ENCODE measurements around the gene BRD3.

The BRD3 gene

GRCh38 chr9:134035041-134036039, 32.5 kb downstream of the BRD3 start:
- DNase-seq: no peak

GRCh38 chr9:134034215-134035040, 33.4 kb downstream of the BRD3 start:
- no peak for DNase-seq

GRCh38 chr9:134033516-134034214, 34.2 kb downstream of the BRD3 start:
- no peak for DNase-seq

GRCh38 chr9:134032456-134033222, 35.2 kb downstream of the BRD3 start:
- DNase-seq: no peak

DNA sequence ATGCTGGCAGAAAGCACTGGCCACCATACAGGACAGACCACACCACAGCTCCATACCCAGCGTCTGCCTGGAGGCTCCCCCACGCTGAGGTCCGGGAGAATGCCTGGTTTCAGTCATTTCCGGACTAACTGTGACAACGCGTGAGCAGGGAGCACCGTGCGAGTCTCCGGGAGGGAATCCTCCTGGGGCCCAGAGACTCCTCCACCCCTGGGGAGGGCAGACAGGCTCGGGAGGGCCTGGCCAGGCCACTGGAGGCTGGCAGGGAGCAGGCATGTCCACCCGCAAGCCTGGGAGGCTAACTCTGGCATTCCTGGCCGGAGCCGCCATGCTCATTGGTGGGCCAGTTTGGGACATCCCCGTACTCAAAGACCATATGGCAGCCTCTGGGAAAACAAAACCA, 36.0 kb downstream of the BRD3 start:
- no peak for DNase-seq

DNA sequence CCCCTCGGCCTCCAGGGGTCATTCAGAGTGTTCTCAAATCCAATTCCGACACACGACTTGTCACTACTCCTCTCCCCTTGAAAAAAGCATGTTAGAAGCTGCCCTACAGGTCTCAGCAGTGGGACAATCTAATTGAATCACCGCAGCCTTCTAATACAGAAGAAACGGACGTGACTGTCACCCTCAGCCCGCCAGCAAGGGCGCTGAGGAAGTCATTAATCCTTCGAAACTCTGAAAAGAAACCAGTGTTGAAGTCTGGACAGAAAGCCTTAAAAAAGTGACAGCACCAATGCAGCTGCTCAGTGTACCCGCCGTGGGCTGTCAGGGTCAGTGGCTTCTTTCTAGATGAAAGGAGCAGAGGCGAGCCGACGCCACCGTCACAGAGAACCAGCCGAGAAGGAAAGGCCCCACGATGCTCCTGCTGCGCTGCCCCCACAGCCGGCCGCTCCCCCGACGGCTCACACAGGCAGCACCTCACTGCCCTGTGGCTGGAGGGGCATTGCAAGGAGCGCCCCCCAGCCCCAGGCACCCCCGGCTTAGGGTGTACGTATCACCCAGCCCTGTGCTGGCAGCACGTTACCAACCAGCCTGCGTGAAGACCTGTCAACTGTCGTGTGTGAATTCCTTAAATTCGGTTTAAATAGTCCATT, 36.9 kb downstream of the BRD3 start:
- no peak for DNase-seq

DNA sequence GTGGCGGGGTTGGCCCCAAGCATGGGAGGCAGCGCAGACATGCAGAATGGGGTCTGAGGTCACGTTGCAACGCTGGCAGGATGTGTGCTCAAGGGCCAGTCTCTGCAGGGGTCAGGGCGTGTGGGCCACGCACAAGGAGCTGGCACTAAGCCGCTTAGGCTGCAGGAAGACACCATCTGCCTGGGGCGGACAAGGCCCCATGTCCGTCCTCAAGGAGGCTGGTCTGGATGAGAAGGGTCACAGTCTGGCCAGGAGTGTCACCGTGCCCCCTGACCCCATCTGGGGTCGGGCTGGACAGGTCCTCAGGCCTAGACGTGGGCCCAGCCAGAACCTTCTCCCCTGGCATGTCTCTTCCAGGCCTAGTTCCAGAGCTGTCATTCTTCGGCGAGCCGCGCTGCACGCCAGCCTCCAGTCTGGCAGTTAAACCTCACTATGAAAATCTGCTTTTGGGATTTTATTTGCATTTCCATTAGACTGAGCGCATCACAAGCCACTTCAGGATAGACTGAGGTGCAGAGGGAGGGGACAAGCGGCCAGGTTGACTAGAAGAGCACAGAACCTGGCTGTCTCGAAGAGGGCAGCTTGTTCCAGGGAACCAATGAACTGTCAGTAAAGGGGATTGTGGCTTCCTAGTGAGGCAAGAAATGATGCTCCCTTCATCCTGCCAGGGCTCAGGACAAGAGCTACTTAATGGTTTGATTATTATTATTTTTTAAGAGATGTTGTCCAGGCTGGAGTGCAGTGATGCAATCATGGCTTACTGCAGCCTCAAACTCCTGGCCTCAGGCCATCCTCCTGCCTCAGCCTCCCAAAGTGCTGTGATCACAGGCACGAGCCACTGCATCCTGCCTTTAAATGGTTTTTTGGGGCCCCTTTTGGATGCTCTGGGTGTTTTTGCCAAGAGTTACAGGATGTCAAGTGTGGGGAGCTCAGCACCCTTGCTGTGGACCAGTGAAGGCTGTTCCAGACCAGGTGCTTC, 38.3 kb downstream of the BRD3 start:
- no peak for DNase-seq

GRCh38 chr9:134028575-134029247, 39.1 kb downstream of the BRD3 start:
- DNase-seq: no peak

- DNase-seq: no peak
Observed at GRCh38 chr9:134028076-134028475, 39.8 kb downstream of the BRD3 start.

DNA sequence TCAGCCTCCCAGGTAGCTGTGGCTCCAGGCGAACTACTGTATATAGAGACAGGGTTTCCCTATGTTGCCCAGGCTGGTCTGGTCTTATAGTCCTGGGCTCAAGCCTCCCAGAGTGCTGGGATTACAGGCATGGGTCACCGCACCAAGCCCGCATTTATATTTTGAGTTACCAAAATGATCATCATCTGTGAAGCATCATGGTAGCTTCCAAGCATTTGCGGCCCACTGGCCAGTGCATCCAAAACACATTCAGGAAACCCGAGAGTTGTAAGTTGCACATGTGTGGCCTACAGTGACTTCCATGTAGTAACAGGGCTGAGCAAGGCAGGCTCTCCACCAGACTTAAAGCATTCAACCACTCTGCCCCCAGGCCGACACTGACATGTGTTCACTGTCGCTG, 40.3 kb downstream of the BRD3 start:
- no peak for DNase-seq

- DNase-seq: no peak
Observed at GRCh38 chr9:134026981-134027380, 40.8 kb downstream of the BRD3 start.

DNA sequence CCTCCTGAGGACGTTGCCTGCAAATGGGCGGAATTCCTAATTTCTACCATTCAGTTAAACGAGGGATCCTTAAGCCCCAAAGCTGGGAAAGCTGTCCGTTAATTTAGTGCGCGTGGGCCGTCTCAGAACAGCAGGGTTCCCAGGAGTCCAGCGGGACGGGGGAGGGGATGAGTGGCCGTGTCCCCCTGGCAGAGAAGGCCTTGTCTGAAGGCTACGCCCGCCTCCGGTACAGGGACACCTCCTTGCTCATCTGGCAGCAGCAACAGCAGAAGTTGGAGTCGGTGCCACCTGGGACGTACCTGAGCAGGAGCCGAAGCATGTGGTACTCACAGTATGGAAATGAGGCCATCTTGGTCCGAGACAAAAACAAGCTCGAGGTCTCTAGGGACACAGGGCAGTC, 41.2 kb downstream of the BRD3 start:
- no peak for DNase-seq

- peak; percentile 59 for DNase-seq
Observed at GRCh38 chr9:134025606-134026541, 42.0 kb downstream of the BRD3 start.

- peak; percentile 94 for DNase-seq
Observed at GRCh38 chr9:134024828-134025605, 42.8 kb downstream of the BRD3 start, which contains the start of gene BRD3OS. TSS of gene BRD3OS (plus strand) at chr9:134025481. CDS start at chr9:134026748, 1,267 bp downstream.

DNA sequence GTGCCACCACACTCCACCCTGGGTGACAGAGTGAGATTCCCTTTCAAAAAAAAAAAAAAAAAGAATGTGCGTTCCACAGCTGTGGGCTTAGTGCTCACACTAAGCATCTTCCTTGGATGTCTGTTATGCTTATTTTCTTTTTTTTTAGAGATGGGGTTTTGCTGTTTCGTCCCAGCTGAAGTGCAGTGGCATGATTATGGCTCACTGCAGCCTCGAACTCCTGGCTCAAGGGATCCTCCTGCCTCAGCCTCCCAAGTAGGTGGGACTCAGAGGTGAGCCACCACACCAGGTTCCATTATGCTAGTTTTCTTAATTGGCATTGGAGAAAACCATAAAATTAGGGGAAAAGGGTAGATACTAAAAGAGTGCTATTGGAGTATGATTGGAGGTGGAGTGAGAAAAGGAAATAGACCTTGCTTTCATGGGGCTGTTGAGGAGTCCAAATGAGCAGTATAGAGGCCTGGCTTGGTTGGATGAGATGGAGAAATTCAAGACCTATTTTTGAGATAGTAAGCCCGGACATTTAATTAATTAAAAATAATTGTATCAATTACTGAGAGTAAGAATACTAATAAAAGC, 43.5 kb downstream of the BRD3 start:
- no peak for DNase-seq

DNA sequence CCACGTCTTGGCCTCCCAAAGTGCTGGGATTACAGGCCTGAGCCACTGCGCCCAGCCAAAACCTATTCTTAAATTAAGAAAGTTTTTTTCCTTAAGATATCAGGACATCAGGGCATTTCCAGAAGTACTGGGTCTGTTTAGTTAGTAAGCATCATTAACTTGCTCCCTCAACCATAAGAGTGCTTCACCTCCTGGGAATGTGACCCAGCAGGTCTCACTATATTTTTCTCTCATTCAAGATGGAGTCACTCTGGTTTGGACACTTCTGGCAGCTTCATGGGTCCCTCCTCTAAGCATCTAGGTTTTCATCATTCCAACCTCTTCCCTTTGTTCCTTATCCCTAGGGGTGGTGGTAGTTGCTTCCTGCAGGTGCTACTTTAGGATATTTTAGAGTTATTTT, 52.9 kb downstream of the BRD3 start:
- no peak for DNase-seq

DNA sequence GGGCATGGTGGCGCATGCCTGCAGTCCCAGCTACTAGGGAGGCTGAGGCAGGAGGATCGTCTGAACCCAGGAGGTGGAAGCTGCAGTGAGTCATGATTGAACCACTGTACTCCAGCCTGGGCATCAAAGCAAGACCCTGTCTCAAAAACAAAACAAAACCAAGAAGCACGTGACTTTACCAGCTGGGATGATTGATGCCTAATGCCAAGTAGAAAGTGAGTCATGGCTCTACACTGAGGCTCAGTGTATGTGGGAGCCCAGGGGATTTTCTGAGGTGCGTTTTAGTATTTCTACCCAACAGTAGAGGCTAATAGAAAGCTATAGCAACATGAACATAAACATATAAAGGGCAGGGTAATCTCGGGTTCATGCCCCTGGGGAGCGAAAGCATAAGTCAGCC, 56.4 kb downstream of the BRD3 start:
- DNase-seq: no peak

Data from activated naive CD4-positive, alpha-beta T cell treated with anti-CD3 and anti-CD28 coated beads, Interleukin-2, amount 50 U/mL, for 16 hours (primary cell).